ENCODE data around the gene TTC7B.

DNA sequence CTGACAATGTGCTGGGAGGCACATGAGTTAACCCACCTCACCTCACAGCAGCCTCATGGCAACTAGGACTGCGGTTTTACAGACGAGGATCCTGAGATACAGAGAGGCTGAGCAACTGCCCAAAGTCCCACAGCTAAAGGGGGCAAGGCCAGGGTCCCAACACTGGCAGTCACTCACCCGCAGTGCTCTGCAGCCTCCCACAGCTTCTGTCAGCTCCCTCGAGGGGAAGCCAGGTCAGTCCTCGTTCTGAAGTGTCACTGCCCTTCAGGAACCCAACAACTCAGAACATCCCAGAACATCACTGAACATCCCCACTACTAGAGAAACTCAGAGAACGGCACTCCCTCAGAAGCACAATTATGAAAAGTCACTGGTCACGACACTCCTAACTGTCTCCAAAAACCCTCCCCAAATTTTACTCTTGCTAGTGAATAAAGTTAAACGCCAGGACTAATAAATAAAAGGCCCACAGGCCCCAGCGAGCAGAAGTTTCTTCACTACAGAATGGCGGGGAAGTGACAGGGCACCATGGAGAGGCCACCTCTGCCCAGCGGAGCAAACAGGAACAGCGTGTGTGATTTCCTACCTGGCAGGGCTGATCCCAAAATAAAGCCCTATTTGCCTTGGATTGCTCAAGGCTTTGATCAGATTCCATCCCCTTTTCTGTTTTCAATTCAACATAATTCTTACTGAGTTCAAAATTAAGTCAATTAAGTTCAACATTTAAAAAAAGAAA, 75.1 kb downstream of the TTC7B start:
- TF ChIP-seq POLR2A (IDR thresholded peaks at IDR 0.05; ENCODE audit: borderline replicate concordance, extremely low read depth, insufficient read depth, insufficient read length) (no peak), YY1 (IDR thresholded peaks at IDR 0.05; ENCODE audit: extremely low read depth, insufficient replicate concordance, low read depth, low read length) (no peak), RAD21 (IDR thresholded peaks at IDR 0.05; ENCODE audit: low read depth) (no peak), JUND (IDR thresholded peaks at IDR 0.05) (no peak), CBX3 (IDR thresholded peaks at IDR 0.05; ENCODE audit: low read depth) (no peak), POLR2AphosphoS5 (IDR thresholded peaks at IDR 0.05; ENCODE audit: low read depth, low read length) (no peak), EZH2 (IDR thresholded peaks at IDR 0.05) (no peak)
- TF ChIP-seq, protein P1, sequence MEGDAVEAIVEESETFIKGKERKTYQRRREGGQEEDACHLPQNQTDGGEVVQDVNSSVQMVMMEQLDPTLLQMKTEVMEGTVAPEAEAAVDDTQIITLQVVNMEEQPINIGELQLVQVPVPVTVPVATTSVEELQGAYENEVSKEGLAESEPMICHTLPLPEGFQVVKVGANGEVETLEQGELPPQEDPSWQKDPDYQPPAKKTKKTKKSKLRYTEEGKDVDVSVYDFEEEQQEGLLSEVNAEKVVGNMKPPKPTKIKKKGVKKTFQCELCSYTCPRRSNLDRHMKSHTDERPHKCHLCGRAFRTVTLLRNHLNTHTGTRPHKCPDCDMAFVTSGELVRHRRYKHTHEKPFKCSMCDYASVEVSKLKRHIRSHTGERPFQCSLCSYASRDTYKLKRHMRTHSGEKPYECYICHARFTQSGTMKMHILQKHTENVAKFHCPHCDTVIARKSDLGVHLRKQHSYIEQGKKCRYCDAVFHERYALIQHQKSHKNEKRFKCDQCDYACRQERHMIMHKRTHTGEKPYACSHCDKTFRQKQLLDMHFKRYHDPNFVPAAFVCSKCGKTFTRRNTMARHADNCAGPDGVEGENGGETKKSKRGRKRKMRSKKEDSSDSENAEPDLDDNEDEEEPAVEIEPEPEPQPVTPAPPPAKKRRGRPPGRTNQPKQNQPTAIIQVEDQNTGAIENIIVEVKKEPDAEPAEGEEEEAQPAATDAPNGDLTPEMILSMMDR (IDR thresholded peaks at IDR 0.05 in 2 of 3, conservative IDR thresholded peaks at IDR 0.05 in 1 of 3; ENCODE audit: borderline replicate concordance in 1 of 3, insufficient read depth in 1 of 3, low read depth in 2 of 3, low read length in 2 of 3), result no peak
- TF ChIP-seq, protein P2, sequence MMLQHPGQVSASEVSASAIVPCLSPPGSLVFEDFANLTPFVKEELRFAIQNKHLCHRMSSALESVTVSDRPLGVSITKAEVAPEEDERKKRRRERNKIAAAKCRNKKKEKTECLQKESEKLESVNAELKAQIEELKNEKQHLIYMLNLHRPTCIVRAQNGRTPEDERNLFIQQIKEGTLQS (IDR thresholded peaks at IDR 0.05), result no peak
